ENCODE results near the gene EVI2B. TPM values are rescaled to one million over a fixed set of nuclear protein-coding genes. Genes with fewer than 3 reads are reported as not detected.

Gene EVI2B
- total RNA-seq, 1 experiment from 2014 or later, result 0.37 TPM

- ChIA-PET CTCF (no interaction called here), POLR2A (interaction anchor here (0.5 kb wide), 1 partner anchor 614 kb away, joined by 3 read pairs; no protein-coding TSS in a partner anchor)
- Mint-ChIP-seq H3K9me3 (no peaks in the 10 kb centered on the region), H3K4me1 (peaks cover 9% of the 10 kb centered on the region), H3K27ac (0 out of 2 replicates have a peak overlapping the region, but pooled peaks have one; percentile 46), H3K36me3 (no peaks in the 10 kb centered on the region), H3K4me3 (no peak overlapping the region), H3K27me3 (ENCODE audit: low read depth) (no peaks in the 10 kb centered on the region)
- DNase-seq (ENCODE audit: low spot score) (no peak), ATAC-seq (no peak)
- TF ChIP-seq ATF2 (CRISPR knock-in tag; IDR thresholded peaks at IDR 0.05; ENCODE audit: borderline replicate concordance, low read depth), result no peak
- TF ChIP-seq ZSCAN18 (CRISPR knock-in tag; IDR thresholded peaks at IDR 0.05), result no peak
- no peak for TF ChIP-seq MLX (CRISPR knock-in tag; IDR thresholded peaks at IDR 0.05)
- TF ChIP-seq NR1H2 (CRISPR knock-in tag; IDR thresholded peaks at IDR 0.05), result no peak
- no peak for TF ChIP-seq SMAD4 (CRISPR knock-in tag; IDR thresholded peaks at IDR 0.05)
- no peak for TF ChIP-seq CREM (CRISPR knock-in tag; IDR thresholded peaks at IDR 0.05)
- no peak for TF ChIP-seq TEAD4 (CRISPR knock-in tag; IDR thresholded peaks at IDR 0.05)
- no peak for TF ChIP-seq OVOL2 (CRISPR knock-in tag; IDR thresholded peaks at IDR 0.05; ENCODE audit: borderline replicate concordance)
- no peak for TF ChIP-seq NR2C2 (CRISPR knock-in tag; IDR thresholded peaks at IDR 0.05)
- TF ChIP-seq PREB (CRISPR knock-in tag; IDR thresholded peaks at IDR 0.05; ENCODE audit: borderline replicate concordance), result no peak
- no peak for TF ChIP-seq ERG (CRISPR knock-in tag; IDR thresholded peaks at IDR 0.05)
- TF ChIP-seq MXD4 (CRISPR knock-in tag; IDR thresholded peaks at IDR 0.05; ENCODE audit: borderline replicate concordance), result no peak
- no peak for TF ChIP-seq FOXP1 (CRISPR knock-in tag; IDR thresholded peaks at IDR 0.05; ENCODE audit: borderline replicate concordance)
- no peak for TF ChIP-seq ETV6 (CRISPR knock-in tag; IDR thresholded peaks at IDR 0.05)
Observed at GRCh38 chr17:31318851-31319661, 5.2 kb upstream of the EVI2B start.

GRCh38 chr17:31318298-31318801 is 4.5 kb upstream of the EVI2B start:
- Mint-ChIP-seq H3K27ac (peak overlapping the region; percentile 46), H3K4me1 (peaks cover 9% of the 10 kb centered on the region), H3K4me3 (no peak overlapping the region), H3K36me3 (no peaks in the 10 kb centered on the region), H3K27me3 (ENCODE audit: low read depth) (no peaks in the 10 kb centered on the region), H3K9me3 (no peaks in the 10 kb centered on the region)
- ChIA-PET POLR2A (interaction anchor here (0.5 kb wide), 1 partner anchor 614 kb away, joined by 3 read pairs; no protein-coding TSS in a partner anchor), CTCF (no interaction called here)
- ATAC-seq, result peak; percentile 38
- no peak for DNase-seq (ENCODE audit: low spot score)
- TF ChIP-seq NFYB (CRISPR knock-in tag; conservative IDR thresholded peaks at IDR 0.05; ENCODE audit: low read depth) (no peak), ESRRA (CRISPR knock-in tag; IDR thresholded peaks at IDR 0.05; ENCODE audit: borderline replicate concordance) (no peak), E2F1 (CRISPR knock-in tag; IDR thresholded peaks at IDR 0.05) (no peak), FOXP4 (CRISPR knock-in tag; IDR thresholded peaks at IDR 0.05) (no peak), PREB (CRISPR knock-in tag; IDR thresholded peaks at IDR 0.05; ENCODE audit: borderline replicate concordance) (no peak), ZBTB43 (CRISPR knock-in tag; IDR thresholded peaks at IDR 0.05) (no peak), EMX1 (CRISPR knock-in tag; IDR thresholded peaks at IDR 0.05) (no peak), MLX (CRISPR knock-in tag; IDR thresholded peaks at IDR 0.05) (no peak)

Data from WTC11 (cell line).